ENCODE results near the gene SBNO1. TPM values are rescaled to one million over a fixed set of nuclear protein-coding genes. Genes with fewer than 3 reads are reported as not detected.

The SBNO1 gene
- total and polyA plus RNA-seq, 3 donors from 2014 or later, result 91.4 to 114 (median 91.4) TPM

DNA sequence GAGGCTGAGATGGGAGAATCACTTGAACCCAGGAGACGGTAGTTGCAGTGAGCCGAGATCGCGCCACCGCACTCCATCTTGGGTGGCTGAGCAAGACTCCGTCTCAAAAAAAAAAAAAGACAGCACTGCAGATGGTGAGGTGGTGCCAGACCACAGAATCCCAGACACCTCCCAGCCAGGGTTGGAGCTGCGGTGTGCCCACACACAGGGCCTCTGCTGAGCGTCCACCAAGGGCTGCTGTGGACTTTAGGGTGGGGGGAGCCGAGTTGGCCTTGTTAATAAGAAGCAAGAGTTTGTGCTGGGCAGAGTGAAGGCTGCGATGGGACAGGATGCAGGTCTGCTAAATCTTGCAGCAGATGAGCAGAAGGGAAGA is 33.5 kb upstream of the SBNO1 start:
- H3K4me1 ChIP-seq, result peaks cover 21% of the 10 kb centered on the region
- no peaks in the 10 kb centered on the region for H3K36me3 ChIP-seq (ENCODE audit: low read depth, missing control alignments)
- no peaks in the 10 kb centered on the region for H3K27me3 ChIP-seq
- intact Hi-C loops (cut with DNase I; ENCODE audit: low total_unique reads), result no loop called here
- DNase-seq, result no peak
- no peak for TF ChIP-seq POLR2A (IDR thresholded peaks at IDR 0.05)
- no peak for TF ChIP-seq CTCF (IDR thresholded peaks at IDR 0.05)
- WGBS, 2 donors, result 62 to 65% methylated on average over 10 of the region's 10 CpGs
- no peaks in the 10 kb centered on the region for H3K9me3 ChIP-seq
- H3K4me3 ChIP-seq, result no peak overlapping the region
- H3K27ac ChIP-seq, result peak overlapping the region in 1 of 2 donors; percentile 66

DNA sequence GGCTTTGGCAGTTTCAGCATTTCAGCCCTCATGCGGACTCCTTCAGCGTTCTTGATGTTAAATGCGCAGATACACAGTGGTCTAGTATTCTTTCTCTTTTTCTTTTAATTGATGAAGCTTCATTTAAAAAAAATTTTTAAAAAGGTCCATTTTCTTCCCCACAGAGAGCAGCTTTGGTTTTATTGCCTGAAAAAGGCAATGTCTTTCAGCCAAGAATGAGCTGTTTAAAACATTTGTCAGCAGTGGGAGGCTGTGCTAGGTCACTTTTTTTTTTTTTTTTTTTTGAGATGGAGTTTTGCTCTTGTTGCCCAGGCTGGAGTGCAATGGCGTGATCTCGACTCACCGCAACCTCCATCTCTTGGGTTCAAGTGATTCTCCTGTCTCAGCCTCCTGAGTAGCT is 32.8 kb upstream of the SBNO1 start:
- peaks cover 21% of the 10 kb centered on the region for H3K4me1 ChIP-seq
- DNase-seq, result no peak
- H3K27me3 ChIP-seq, result no peaks in the 10 kb centered on the region
- TF ChIP-seq CTCF (IDR thresholded peaks at IDR 0.05) (no peak), POLR2A (IDR thresholded peaks at IDR 0.05) (no peak)
- H3K4me3 ChIP-seq, result no peak overlapping the region
- 57 to 67% methylated on average over 6 of the region's 6 CpGs for WGBS, 2 donors
- H3K36me3 ChIP-seq (ENCODE audit: low read depth, missing control alignments), result no peaks in the 10 kb centered on the region
- H3K9me3 ChIP-seq, result no peaks in the 10 kb centered on the region
- intact Hi-C loops (cut with DNase I; ENCODE audit: low total_unique reads), result no loop called here
- peak overlapping the region in 1 of 2 donors; percentile 66 for H3K27ac ChIP-seq

- no peak for DNase-seq
- Histone ChIP-seq H3K27me3 (no peaks in the 10 kb centered on the region), H3K4me3 (no peak overlapping the region), H3K27ac (peak overlapping the region in 1 of 2 donors; percentile 66), H3K36me3 (ENCODE audit: low read depth, missing control alignments) (no peaks in the 10 kb centered on the region), H3K9me3 (no peaks in the 10 kb centered on the region), H3K4me1 (peaks cover 20% of the 10 kb centered on the region)
- TF ChIP-seq CTCF (IDR thresholded peaks at IDR 0.05), result no peak
- no peak for TF ChIP-seq POLR2A (IDR thresholded peaks at IDR 0.05)
- WGBS, 2 donors, result 73 to 85% methylated on average over 9 of the region's 9 CpGs
- intact Hi-C loops (cut with DNase I; ENCODE audit: low total_unique reads), result no loop called here
Measured at GRCh38 chr12:123396954-123397353, 32.3 kb upstream of the SBNO1 start.

- intact Hi-C loops (cut with DNase I; ENCODE audit: low total_unique reads), result no loop called here
- WGBS, 2 donors, result 85 to 91% methylated on average over 2 of the region's 2 CpGs
- DNase-seq, result no peak
- Histone ChIP-seq H3K27me3 (no peaks in the 10 kb centered on the region), H3K36me3 (ENCODE audit: low read depth, missing control alignments) (no peaks in the 10 kb centered on the region), H3K27ac (peak overlapping the region in 1 of 2 donors; percentile 66), H3K9me3 (no peaks in the 10 kb centered on the region), H3K4me3 (no peak overlapping the region), H3K4me1 (peaks cover 19% of the 10 kb centered on the region)
- TF ChIP-seq POLR2A (IDR thresholded peaks at IDR 0.05), result no peak
- no peak for TF ChIP-seq CTCF (IDR thresholded peaks at IDR 0.05)
Measured at GRCh38 chr12:123396543-123396942, 31.9 kb upstream of the SBNO1 start.

DNA sequence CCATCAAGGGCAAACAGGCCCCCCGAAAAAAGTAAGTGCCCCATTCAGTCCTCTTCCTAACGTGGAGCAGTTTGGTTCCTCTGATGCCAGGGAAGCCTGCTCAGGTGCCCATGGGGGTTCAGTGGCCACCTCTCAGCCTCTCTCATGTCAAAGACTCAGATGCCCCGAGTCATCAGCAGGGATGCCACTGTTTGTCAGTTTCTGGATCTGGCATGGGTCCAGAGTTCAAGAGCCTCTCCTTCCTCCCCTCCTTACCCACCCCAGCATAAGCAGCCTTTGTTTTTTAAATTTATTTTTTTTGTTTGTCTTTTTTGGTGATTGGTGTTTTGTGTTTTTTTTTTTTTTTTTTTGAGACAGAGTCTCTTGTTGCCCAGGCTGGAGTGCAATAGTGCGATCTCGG is 30.6 kb upstream of the SBNO1 start:
- peaks cover 29% of the 10 kb centered on the region for H3K4me1 ChIP-seq
- no peaks in the 10 kb centered on the region for H3K36me3 ChIP-seq (ENCODE audit: low read depth, missing control alignments)
- no peak overlapping the region for H3K27ac ChIP-seq
- H3K27me3 ChIP-seq, result no peaks in the 10 kb centered on the region
- H3K9me3 ChIP-seq, result no peaks in the 10 kb centered on the region
- intact Hi-C loops (cut with DNase I; ENCODE audit: low total_unique reads), result no loop called here
- no peak for TF ChIP-seq POLR2A (IDR thresholded peaks at IDR 0.05)
- no peak for TF ChIP-seq CTCF (IDR thresholded peaks at IDR 0.05)
- WGBS, 2 donors, result 82 to 83% methylated on average over 5 of the region's 5 CpGs
- H3K4me3 ChIP-seq, result no peak overlapping the region
- no peak for DNase-seq
